Neural crest cell (in vitro differentiated cells): ENCODE results near the gene ELF2. TPM values are rescaled to one million over a fixed set of nuclear protein-coding genes. Genes with fewer than 3 reads are reported as not detected.

Experiments
- DNase-seq: peaks from one replicate; pipeline ENCODE4 v3.0.0; 2021; ENCODE audit warnings: low read depth, mixed read lengths, low spot score
- H3K27ac Mint-ChIP-seq: one replicate; pipeline ENCODE4 v1.8.0; 2021; ENCODE audit warnings: mild to moderate bottlenecking, mixed read lengths; ENCODE audit not compliant: unreplicated experiment
- H3K27me3 Mint-ChIP-seq: 2 replicates; pipeline ENCODE4 v1.8.0; 2021; ENCODE audit warnings: low read depth, mild to moderate bottlenecking, mixed read lengths
- H3K36me3 Mint-ChIP-seq: 2 replicates; pipeline ENCODE4 v1.8.0; 2021; ENCODE audit warnings: low read depth, mild to moderate bottlenecking, mixed read lengths
- H3K4me1 Mint-ChIP-seq: 2 replicates; pipeline ENCODE4 v1.8.0; 2021; ENCODE audit warnings: mixed read lengths
- H3K4me3 Mint-ChIP-seq: one replicate; pipeline ENCODE4 v1.8.0; 2021; ENCODE audit warnings: mild to moderate bottlenecking, mixed read lengths
- H3K9me3 Mint-ChIP-seq: 2 replicates; pipeline ENCODE4 v1.8.0; 2021; ENCODE audit warnings: mixed read lengths
- CTCF ChIP-seq: fragments of 200-600 bp; sonication (generic); conservative IDR thresholded peaks from 2 replicates; pipeline ENCODE4 v1.5.0; 2021; ENCODE audit warnings: antibody characterized with exemption, mild to moderate bottlenecking
- total RNA-seq: library from RNA; stranded (reverse); gene quantifications from 2 replicates; pipeline ENCODE4 v1.2.1, GENCODE V29; 2021

The ELF2 gene
- total RNA-seq, 1 donor from 2014 or later = 39.4 TPM

GRCh38 chr4:139099366-139099982 is 77.5 kb downstream of the ELF2 start:
- H3K9me3 Mint-ChIP-seq = no peaks in the 10 kb centered on the region
- H3K4me1 Mint-ChIP-seq = peaks cover 11% of the 10 kb centered on the region
- peaks cover 2% of the 10 kb centered on the region for H3K36me3 Mint-ChIP-seq
- H3K4me3 Mint-ChIP-seq = no peak overlapping the region
- no peaks in the 10 kb centered on the region for H3K27me3 Mint-ChIP-seq
- peak; percentile 64 for DNase-seq
- H3K27ac Mint-ChIP-seq = no peak overlapping the region
- TF ChIP-seq CTCF = peak; percentile 92

- H3K4me1 Mint-ChIP-seq = no peaks in the 10 kb centered on the region
- no peak for TF ChIP-seq CTCF
- H3K36me3 Mint-ChIP-seq = no peaks in the 10 kb centered on the region
- no peaks in the 10 kb centered on the region for H3K27me3 Mint-ChIP-seq
- H3K9me3 Mint-ChIP-seq = no peaks in the 10 kb centered on the region
- DNase-seq = no peak
- H3K27ac Mint-ChIP-seq = no peak overlapping the region
- no peak overlapping the region for H3K4me3 Mint-ChIP-seq
These were observed 84.7 kb downstream of the ELF2 start for GRCh38 chr4:139092271-139092670.

- Mint-ChIP-seq H3K4me1 (peaks cover 24% of the 10 kb centered on the region), H3K36me3 (no peaks in the 10 kb centered on the region), H3K27me3 (no peaks in the 10 kb centered on the region), H3K4me3 (peak overlapping the region; percentile 87), H3K27ac (no peak overlapping the region), H3K9me3 (no peaks in the 10 kb centered on the region)
- DNase-seq = no peak
- peak; percentile 55 for TF ChIP-seq CTCF
These were observed 91.9 kb downstream of the ELF2 start for GRCh38 chr4:139085141-139085540.

GRCh38 chr4:139084804-139085093 is 92.3 kb downstream of the ELF2 start:
- peaks cover 24% of the 10 kb centered on the region for H3K4me1 Mint-ChIP-seq
- no peak for TF ChIP-seq CTCF
- no peaks in the 10 kb centered on the region for H3K36me3 Mint-ChIP-seq
- H3K4me3 Mint-ChIP-seq = peak overlapping the region; percentile 87
- DNase-seq = no peak
- no peaks in the 10 kb centered on the region for H3K27me3 Mint-ChIP-seq
- peak overlapping the region; percentile 75 for H3K27ac Mint-ChIP-seq
- no peaks in the 10 kb centered on the region for H3K9me3 Mint-ChIP-seq

- Mint-ChIP-seq H3K27ac (peak overlapping the region; percentile 96), H3K4me1 (peaks cover 24% of the 10 kb centered on the region), H3K9me3 (no peaks in the 10 kb centered on the region), H3K36me3 (no peaks in the 10 kb centered on the region), H3K27me3 (no peaks in the 10 kb centered on the region), H3K4me3 (peak overlapping the region; percentile 87)
- DNase-seq = peak; percentile 73
- TF ChIP-seq CTCF = peak; percentile 45
These were observed 92.8 kb downstream of the ELF2 start for GRCh38 chr4:139083956-139084803.
